HUES6 (cell line): Measurements from ENCODE around the gene IQGAP1.
A peak's percentile ranks its signal among the peaks of the same experiment; 100 is the strongest.

ENCODE experiments used
- H3K27ac ChIP-seq: 2 replicates; pipeline ENCODE4 v1.7.0; 2013; ENCODE audit warnings: low read depth, mild to moderate bottlenecking, low read length, inconsistent platforms
- H3K27me3 ChIP-seq: 2 replicates; pipeline ENCODE4 v1.6.1; 2013; ENCODE audit warnings: low read length; ENCODE audit not compliant: control insufficient read depth, insufficient read depth
- H3K36me3 ChIP-seq: 2 replicates; pipeline ENCODE4 v1.6.1; 2013; ENCODE audit warnings: low read length; ENCODE audit not compliant: control insufficient read depth, insufficient read depth
- H3K4me1 ChIP-seq: 2 replicates; pipeline ENCODE4 v1.6.1; 2013; ENCODE audit warnings: low read length; ENCODE audit not compliant: control insufficient read depth, insufficient read depth
- H3K4me3 ChIP-seq: 2 replicates; pipeline ENCODE4 v1.5.1; 2013; ENCODE audit warnings: low read depth, low read length
- H3K9ac ChIP-seq: one replicate; pipeline ENCODE4 v1.6.1; 2013; ENCODE audit warnings: mild to moderate bottlenecking, low read length
- H3K9me3 ChIP-seq: 2 replicates; pipeline ENCODE4 v1.6.1; 2013; ENCODE audit warnings: low read depth, low read length; ENCODE audit not compliant: control insufficient read depth, insufficient read depth

The IQGAP1 gene

GRCh38 chr15:90531147-90531546, 143.1 kb downstream of the IQGAP1 start:
- H3K9me3 ChIP-seq = no peaks in the 10 kb centered on the region
- peaks cover 42% of the 10 kb centered on the region for H3K27me3 ChIP-seq
- H3K27ac ChIP-seq = no peak overlapping the region
- peaks cover 4% of the 10 kb centered on the region for H3K4me1 ChIP-seq
- H3K4me3 ChIP-seq = peak overlapping the region; percentile 68
- no peaks in the 10 kb centered on the region for H3K36me3 ChIP-seq
- H3K9ac ChIP-seq = no peak overlapping the region

- Histone ChIP-seq H3K27me3 (peaks cover 24% of the 10 kb centered on the region), H3K4me1 (peaks cover 6% of the 10 kb centered on the region; the same call in 1 of the 2 replicates), H3K9ac (no peak overlapping the region), H3K27ac (no peak overlapping the region), H3K4me3 (no peak overlapping the region), H3K36me3 (no peaks in the 10 kb centered on the region), H3K9me3 (no peaks in the 10 kb centered on the region)
These were observed 147.2 kb downstream of the IQGAP1 start for GRCh38 chr15:90535254-90535653.

GRCh38 chr15:90539789-90540188, 151.7 kb downstream of the IQGAP1 start:
- Histone ChIP-seq H3K27me3 (no peaks in the 10 kb centered on the region), H3K4me1 (peaks cover 6% of the 10 kb centered on the region; the same call in 1 of the 2 replicates), H3K4me3 (no peak overlapping the region), H3K9ac (no peak overlapping the region), H3K9me3 (no peaks in the 10 kb centered on the region), H3K27ac (no peak overlapping the region), H3K36me3 (no peaks in the 10 kb centered on the region)

GRCh38 chr15:90540768-90541167, 152.7 kb downstream of the IQGAP1 start:
- H3K27ac ChIP-seq = no peak overlapping the region
- no peaks in the 10 kb centered on the region for H3K27me3 ChIP-seq
- H3K4me3 ChIP-seq = no peak overlapping the region
- no peaks in the 10 kb centered on the region for H3K36me3 ChIP-seq
- H3K9ac ChIP-seq = no peak overlapping the region
- peaks cover 6% of the 10 kb centered on the region; the same call in 1 of the 2 replicates for H3K4me1 ChIP-seq
- H3K9me3 ChIP-seq = no peaks in the 10 kb centered on the region

- Histone ChIP-seq H3K27ac (no peak overlapping the region), H3K9me3 (no peaks in the 10 kb centered on the region), H3K9ac (no peak overlapping the region), H3K27me3 (no peaks in the 10 kb centered on the region), H3K36me3 (no peaks in the 10 kb centered on the region), H3K4me3 (no peak overlapping the region), H3K4me1 (no peaks in the 10 kb centered on the region)
These were observed 157.1 kb downstream of the IQGAP1 start for GRCh38 chr15:90545095-90545494.

- no peak overlapping the region for H3K27ac ChIP-seq
- no peaks in the 10 kb centered on the region for H3K36me3 ChIP-seq
- no peaks in the 10 kb centered on the region for H3K4me1 ChIP-seq
- no peak overlapping the region for H3K4me3 ChIP-seq
- H3K27me3 ChIP-seq = no peaks in the 10 kb centered on the region
- no peak overlapping the region for H3K9ac ChIP-seq
- no peaks in the 10 kb centered on the region for H3K9me3 ChIP-seq
These were observed 159.5 kb downstream of the IQGAP1 start for GRCh38 chr15:90547540-90547939.

GRCh38 chr15:90550919-90551318, 162.9 kb downstream of the IQGAP1 start:
- H3K27me3 ChIP-seq = no peaks in the 10 kb centered on the region
- no peak overlapping the region for H3K9ac ChIP-seq
- no peak overlapping the region for H3K4me3 ChIP-seq
- no peak overlapping the region for H3K27ac ChIP-seq
- no peaks in the 10 kb centered on the region for H3K36me3 ChIP-seq
- no peaks in the 10 kb centered on the region for H3K4me1 ChIP-seq
- no peaks in the 10 kb centered on the region for H3K9me3 ChIP-seq
